ENCODE results near the gene TTC13. TPM values are rescaled to one million over a fixed set of nuclear protein-coding genes. Genes with fewer than 3 reads are reported as not detected.
A peak's percentile ranks its signal among the peaks of the same experiment; 100 is the strongest.

TTC13 gene
- total RNA-seq, 3 donors from 2014 or later (not counting 1 experiment from before 2014, with no cell fraction given): 72.4 to 90.1 (median 80.4) TPM

DNA sequence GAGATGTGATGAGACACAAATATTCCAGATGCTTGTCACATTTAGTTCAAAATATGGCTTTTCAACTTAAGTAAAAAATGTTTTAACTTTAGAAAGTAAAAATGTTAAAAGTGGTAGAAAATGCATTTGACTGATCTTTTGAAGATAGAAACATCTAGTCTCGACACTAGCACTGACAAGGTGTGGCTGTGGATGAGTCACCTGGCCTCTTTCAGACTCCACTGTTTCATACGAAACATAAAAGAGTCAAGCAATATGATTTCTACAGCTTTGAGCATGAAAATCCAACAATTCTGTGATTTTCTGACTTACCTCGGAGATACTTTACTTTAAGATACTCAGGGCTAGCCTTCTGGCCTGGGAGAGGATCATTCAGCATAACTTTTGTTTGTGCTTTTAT is 47.7 kb downstream of the TTC13 start:
- Histone ChIP-seq H3K27ac (ENCODE audit: low read length) (no peak overlapping the region), H3K36me3 (ENCODE audit: control insufficient read depth, insufficient read depth, low read length) (peaks cover 75% of the 10 kb centered on the region), H3K4me1 (ENCODE audit: control insufficient read depth, insufficient read depth, low read length) (no peaks in the 10 kb centered on the region), H3K4me3 (ENCODE audit: low read length) (no peak overlapping the region), H3K9me3 (ENCODE audit: control insufficient read depth, insufficient read depth, low read length) (no peaks in the 10 kb centered on the region), H3K27me3 (ENCODE audit: control insufficient read depth, insufficient read depth, low read length) (no peaks in the 10 kb centered on the region)
- WGBS (ENCODE audit: insufficient coverage): 92% methylated on average over 3 of the region's 3 CpGs
- H3K4me3 Mint-ChIP-seq: no peak overlapping the region
- no peak overlapping the region for H3K27ac Mint-ChIP-seq
- peaks cover 23% of the 10 kb centered on the region for H3K36me3 Mint-ChIP-seq
- no peaks in the 10 kb centered on the region for H3K9me3 Mint-ChIP-seq
- intact Hi-C loops (cut with micrococcal nuclease): no loop called here
- no peak for DNase-seq
- H3K4me1 Mint-ChIP-seq: peaks cover 11 to 17% of the 10 kb centered on the region in 2 donors
- TF ChIP-seq, protein P1, sequence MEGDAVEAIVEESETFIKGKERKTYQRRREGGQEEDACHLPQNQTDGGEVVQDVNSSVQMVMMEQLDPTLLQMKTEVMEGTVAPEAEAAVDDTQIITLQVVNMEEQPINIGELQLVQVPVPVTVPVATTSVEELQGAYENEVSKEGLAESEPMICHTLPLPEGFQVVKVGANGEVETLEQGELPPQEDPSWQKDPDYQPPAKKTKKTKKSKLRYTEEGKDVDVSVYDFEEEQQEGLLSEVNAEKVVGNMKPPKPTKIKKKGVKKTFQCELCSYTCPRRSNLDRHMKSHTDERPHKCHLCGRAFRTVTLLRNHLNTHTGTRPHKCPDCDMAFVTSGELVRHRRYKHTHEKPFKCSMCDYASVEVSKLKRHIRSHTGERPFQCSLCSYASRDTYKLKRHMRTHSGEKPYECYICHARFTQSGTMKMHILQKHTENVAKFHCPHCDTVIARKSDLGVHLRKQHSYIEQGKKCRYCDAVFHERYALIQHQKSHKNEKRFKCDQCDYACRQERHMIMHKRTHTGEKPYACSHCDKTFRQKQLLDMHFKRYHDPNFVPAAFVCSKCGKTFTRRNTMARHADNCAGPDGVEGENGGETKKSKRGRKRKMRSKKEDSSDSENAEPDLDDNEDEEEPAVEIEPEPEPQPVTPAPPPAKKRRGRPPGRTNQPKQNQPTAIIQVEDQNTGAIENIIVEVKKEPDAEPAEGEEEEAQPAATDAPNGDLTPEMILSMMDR (IDR thresholded peaks at IDR 0.05): no peak
- no peaks in the 10 kb centered on the region for H3K27me3 Mint-ChIP-seq (ENCODE audit: low read depth in 2 of 2)
- no peak for ATAC-seq

- Histone ChIP-seq H3K27me3 (ENCODE audit: control insufficient read depth, insufficient read depth, low read length) (no peaks in the 10 kb centered on the region), H3K9me3 (ENCODE audit: control insufficient read depth, insufficient read depth, low read length) (no peaks in the 10 kb centered on the region), H3K27ac (ENCODE audit: low read length) (no peak overlapping the region), H3K36me3 (ENCODE audit: control insufficient read depth, insufficient read depth, low read length) (peaks cover 85% of the 10 kb centered on the region), H3K4me1 (ENCODE audit: control insufficient read depth, insufficient read depth, low read length) (no peaks in the 10 kb centered on the region), H3K4me3 (ENCODE audit: low read length) (no peak overlapping the region)
- Mint-ChIP-seq H3K4me1 (no peaks in the 10 kb centered on the region), H3K4me3 (no peak overlapping the region), H3K36me3 (peaks cover 43% of the 10 kb centered on the region), H3K9me3 (no peaks in the 10 kb centered on the region), H3K27me3 (ENCODE audit: low read depth in 2 of 2) (no peaks in the 10 kb centered on the region), H3K27ac (peak overlapping the region in 1 of 2 donors; percentile 50)
- ATAC-seq (no peak), DNase-seq (no peak)
- WGBS (ENCODE audit: insufficient coverage): 85% methylated on average over 5 of the region's 5 CpGs
- intact Hi-C loops (cut with micrococcal nuclease): no loop called here
- TF ChIP-seq, protein P1 (IDR thresholded peaks at IDR 0.05): no peak
Measured at GRCh38 chr1:230926182-230926581, 52.5 kb downstream of the TTC13 start.

DNA sequence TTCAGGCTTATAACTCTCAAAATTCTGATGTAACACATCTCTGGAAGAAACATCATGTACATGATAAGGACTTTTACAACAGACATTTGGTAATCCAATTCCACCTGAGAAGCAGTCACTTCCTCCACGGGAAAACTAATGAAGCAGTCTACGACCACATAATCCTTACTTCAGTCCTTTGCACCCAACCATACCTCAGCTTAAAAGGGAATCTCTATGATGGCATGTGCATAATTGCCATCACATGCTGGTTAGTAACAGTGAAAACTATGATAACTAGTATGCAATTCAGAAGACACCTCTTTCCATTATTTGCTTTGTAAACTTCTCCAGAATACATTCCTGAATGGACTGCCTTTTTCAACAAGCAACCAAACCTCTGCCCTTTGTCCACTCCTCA is 53.1 kb downstream of the TTC13 start:
- Histone ChIP-seq H3K4me3 (ENCODE audit: low read length) (no peak overlapping the region), H3K36me3 (ENCODE audit: control insufficient read depth, insufficient read depth, low read length) (peaks cover 87% of the 10 kb centered on the region), H3K4me1 (ENCODE audit: control insufficient read depth, insufficient read depth, low read length) (no peaks in the 10 kb centered on the region), H3K9me3 (ENCODE audit: control insufficient read depth, insufficient read depth, low read length) (no peaks in the 10 kb centered on the region), H3K27ac (ENCODE audit: low read length) (no peak overlapping the region), H3K27me3 (ENCODE audit: control insufficient read depth, insufficient read depth, low read length) (no peaks in the 10 kb centered on the region)
- WGBS (ENCODE audit: insufficient coverage): 93% methylated on average over 2 of the region's 2 CpGs
- intact Hi-C loops (cut with micrococcal nuclease): no loop called here
- TF ChIP-seq, protein P1 (IDR thresholded peaks at IDR 0.05): no peak
- DNase-seq (no peak), ATAC-seq (no peak)
- peaks cover 43% of the 10 kb centered on the region for H3K36me3 Mint-ChIP-seq
- peak overlapping the region in 1 of 2 donors; percentile 50 for H3K27ac Mint-ChIP-seq
- no peaks in the 10 kb centered on the region for H3K27me3 Mint-ChIP-seq (ENCODE audit: low read depth in 2 of 2)
- no peak overlapping the region for H3K4me3 Mint-ChIP-seq
- H3K9me3 Mint-ChIP-seq: no peaks in the 10 kb centered on the region
- H3K4me1 Mint-ChIP-seq: no peaks in the 10 kb centered on the region

- 94% methylated on average over 2 of the region's 4 CpGs for WGBS (ENCODE audit: insufficient coverage)
- H3K4me1 Mint-ChIP-seq: peaks cover 0 to 3% of the 10 kb centered on the region in 2 donors
Measured at GRCh38 chr1:230923176-230923575, 55.5 kb downstream of the TTC13 start.

More at GRCh38 chr1:230923176-230923575, 55.5 kb downstream of the TTC13 start:
- H3K27ac ChIP-seq (ENCODE audit: low read length): no peak overlapping the region
- no peak for ATAC-seq
- H3K9me3 ChIP-seq (ENCODE audit: control insufficient read depth, insufficient read depth, low read length): no peaks in the 10 kb centered on the region
- TF ChIP-seq, protein P1 (IDR thresholded peaks at IDR 0.05): no peak
- H3K4me3 ChIP-seq (ENCODE audit: low read length): no peak overlapping the region
- DNase-seq: no peak
- Mint-ChIP-seq H3K4me3 (no peak overlapping the region), H3K9me3 (no peaks in the 10 kb centered on the region), H3K27me3 (ENCODE audit: low read depth in 2 of 2) (no peaks in the 10 kb centered on the region), H3K36me3 (peaks cover 50% of the 10 kb centered on the region), H3K27ac (peak overlapping the region in 1 of 2 donors; percentile 12)
- intact Hi-C loops (cut with micrococcal nuclease): no loop called here
- no peaks in the 10 kb centered on the region for H3K27me3 ChIP-seq (ENCODE audit: control insufficient read depth, insufficient read depth, low read length)
- no peaks in the 10 kb centered on the region for H3K4me1 ChIP-seq (ENCODE audit: control insufficient read depth, insufficient read depth, low read length)
- H3K36me3 ChIP-seq (ENCODE audit: control insufficient read depth, insufficient read depth, low read length): peaks cover 93% of the 10 kb centered on the region

Measured in natural killer cell (primary cell).